ENCODE measurements around the gene GJD2. TPM values are rescaled to one million over a fixed set of nuclear protein-coding genes. Genes with fewer than 3 reads are reported as not detected.

The GJD2 gene
- total and polyA plus RNA-seq, 9 donors = 0.64 to 9.6 (median 3.8) TPM

Other genes starting within 250 kb of the GJD2 start
- gene GOLGA8B, start 171.3 kb downstream of the GJD2 start, total RNA-seq = 15.6 TPM
- 10 to 100 TPM; 16.3 to 66.8 (median 30.0) TPM for gene GOLGA8B, start 171.3 kb downstream of the GJD2 start, polyA plus RNA-seq (ENCODE audit: insufficient read depth in 1 of 8, insufficient read length in 8 of 8, low replicate concordance in 1 of 8)
- 2,723 TPM for gene ACTC1, start 40.6 kb upstream of the GJD2 start, total RNA-seq
- 1,000 to 10,000 TPM; 5,708 to 8,533 (median 7,139) TPM for gene ACTC1, start 40.6 kb upstream of the GJD2 start, polyA plus RNA-seq (ENCODE audit: insufficient read depth in 1 of 8, insufficient read length in 8 of 8, low replicate concordance in 1 of 8)
- 21.6 TPM for gene AQR, start 214.7 kb upstream of the GJD2 start, total RNA-seq
- gene AQR, start 214.7 kb upstream of the GJD2 start, polyA plus RNA-seq (ENCODE audit: insufficient read depth in 1 of 8, insufficient read length in 8 of 8, low replicate concordance in 1 of 8) = 10 to 100 TPM; 16.8 to 22.9 (median 18.8) TPM
- gene ZNF770, start 233.3 kb upstream of the GJD2 start, total RNA-seq = 22.3 TPM
- 10 to 100 TPM; 14.8 to 26.2 (median 20.8) TPM for gene ZNF770, start 233.3 kb upstream of the GJD2 start, polyA plus RNA-seq (ENCODE audit: insufficient read depth in 1 of 8, insufficient read length in 8 of 8, low replicate concordance in 1 of 8)